22Rv1 (cell line): Measurements from ENCODE around the gene F2R.

ENCODE experiments used
- ZFX ChIP-seq: fragments of 450-650 bp; IDR thresholded peaks from 2 replicates; pipeline ENCODE4 v1.6.1; 2017; ENCODE audit warnings: antibody characterized with exemption, borderline replicate concordance
- TF ChIP-seq, protein P1 (sequence below): fragments of 450-650 bp; IDR thresholded peaks from 2 replicates; pipeline ENCODE4 v1.5.1; 2017; ENCODE audit warnings: mild to moderate bottlenecking

DNA sequence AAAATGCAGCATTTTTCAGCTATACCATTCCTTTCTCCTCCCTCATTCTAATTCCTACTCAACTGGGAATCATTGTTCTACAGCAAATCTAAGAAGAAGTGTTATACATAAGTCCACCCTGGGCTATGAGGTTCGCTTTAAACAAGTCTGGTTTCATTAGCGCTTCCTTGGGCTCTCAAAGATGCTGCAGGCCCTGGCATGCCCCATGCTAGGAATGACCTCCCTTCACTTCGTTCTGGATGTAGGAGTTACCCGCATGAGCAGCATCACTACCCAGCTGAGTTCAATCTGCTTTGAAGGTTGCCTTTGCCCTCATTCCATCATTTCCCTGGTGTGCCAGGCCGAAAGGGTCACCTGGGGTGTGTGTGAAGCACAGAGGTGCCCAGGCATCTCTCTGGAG lies 35.4 kb downstream of the F2R start:
- TF ChIP-seq, protein P1, sequence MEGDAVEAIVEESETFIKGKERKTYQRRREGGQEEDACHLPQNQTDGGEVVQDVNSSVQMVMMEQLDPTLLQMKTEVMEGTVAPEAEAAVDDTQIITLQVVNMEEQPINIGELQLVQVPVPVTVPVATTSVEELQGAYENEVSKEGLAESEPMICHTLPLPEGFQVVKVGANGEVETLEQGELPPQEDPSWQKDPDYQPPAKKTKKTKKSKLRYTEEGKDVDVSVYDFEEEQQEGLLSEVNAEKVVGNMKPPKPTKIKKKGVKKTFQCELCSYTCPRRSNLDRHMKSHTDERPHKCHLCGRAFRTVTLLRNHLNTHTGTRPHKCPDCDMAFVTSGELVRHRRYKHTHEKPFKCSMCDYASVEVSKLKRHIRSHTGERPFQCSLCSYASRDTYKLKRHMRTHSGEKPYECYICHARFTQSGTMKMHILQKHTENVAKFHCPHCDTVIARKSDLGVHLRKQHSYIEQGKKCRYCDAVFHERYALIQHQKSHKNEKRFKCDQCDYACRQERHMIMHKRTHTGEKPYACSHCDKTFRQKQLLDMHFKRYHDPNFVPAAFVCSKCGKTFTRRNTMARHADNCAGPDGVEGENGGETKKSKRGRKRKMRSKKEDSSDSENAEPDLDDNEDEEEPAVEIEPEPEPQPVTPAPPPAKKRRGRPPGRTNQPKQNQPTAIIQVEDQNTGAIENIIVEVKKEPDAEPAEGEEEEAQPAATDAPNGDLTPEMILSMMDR: no peak
- no peak for TF ChIP-seq ZFX
